IMR-90 (cell line): ENCODE data around the gene BSPRY. TPM values are rescaled to one million over a fixed set of nuclear protein-coding genes. Genes with fewer than 3 reads are reported as not detected.

Experiments
- ATAC-seq: fragments of 200-7000 bp; cut with Tn5 transposase; 2 replicates; pipeline ENCODE4 v1.9.1; 2020; ENCODE audit warnings: low read depth, mild to moderate bottlenecking, moderate library complexity
- BruUV-seq: library from RNA; stranded (reverse); fragments of 400-500 nt; replicated peaks from 2 replicates; lab custom pipeline; 2021; lab: Mats Ljungman, UMichigan
- CTCF ChIA-PET: fragments of 300-600 bp; formaldehyde crosslinking; extraction: SDS; loops from one replicate; lab custom pipeline; 2021; ENCODE audit warnings: antibody characterized with exemption; lab: Yijun Ruan, JAX
- POLR2A ChIA-PET: fragments of 300-600 bp; sonication (Branson Sonifier 250); formaldehyde crosslinking; loops from one replicate; lab custom pipeline; 2022; ENCODE audit warnings: antibody characterized with exemption; ENCODE audit not compliant: unreplicated experiment; lab: Charles Lee
- DNase-seq: peaks from one replicate; pipeline ENCODE4 v3.0.0; 2013
- H2AFZ ChIP-seq: replicated peaks from 2 replicates; pipeline ENCODE3; 2013; ENCODE audit warnings: low read length, mild to moderate bottlenecking; ENCODE audit not compliant: poor library complexity
- H2AK5ac ChIP-seq: 2 replicates; pipeline ENCODE4 v1.6.1; 2013; ENCODE audit warnings: low read depth, low read length, inconsistent platforms
- H2AK9ac ChIP-seq: replicated peaks from 2 replicates; pipeline ENCODE3; 2013; ENCODE audit warnings: mild to moderate bottlenecking, low read depth, low read length, moderate library complexity; ENCODE audit not compliant: poor library complexity
- H2BK120ac ChIP-seq: 2 replicates; pipeline ENCODE4 v1.6.1; 2013; ENCODE audit warnings: low read depth, low read length, inconsistent platforms
- H2BK15ac ChIP-seq: 3 replicates; pipeline ENCODE4 v1.6.1; 2013; ENCODE audit warnings: low read depth, low read length, inconsistent platforms
- H2BK20ac ChIP-seq: 2 replicates; pipeline ENCODE4 v1.6.1; 2013; ENCODE audit warnings: low read depth, mild to moderate bottlenecking, inconsistent platforms, low read length, moderate library complexity
- H2BK5ac ChIP-seq: 2 replicates; pipeline ENCODE4 v1.6.1; 2013; ENCODE audit warnings: mild to moderate bottlenecking, low read depth, low read length, inconsistent platforms; ENCODE audit not compliant: poor library complexity, severe bottlenecking
- H3K14ac ChIP-seq: replicated peaks from 2 replicates; pipeline ENCODE4 v1.6.1; 2013; ENCODE audit warnings: low read depth, low read length, inconsistent platforms
- H3K18ac ChIP-seq: 2 replicates; pipeline ENCODE4 v1.6.1; 2013; ENCODE audit warnings: low read depth, low read length, control low read depth
- H3K23ac ChIP-seq: 2 replicates; pipeline ENCODE4 v1.6.1; 2013; ENCODE audit warnings: low read depth, low read length, inconsistent platforms
- H3K27ac ChIP-seq: 2 replicates; pipeline ENCODE4 v1.5.1; 2013; ENCODE audit warnings: mild to moderate bottlenecking, control low read depth, low read length; ENCODE audit not compliant: insufficient read depth
- H3K27me3 ChIP-seq: 2 replicates; pipeline ENCODE4 v1.6.1; 2013; ENCODE audit warnings: low read length; ENCODE audit not compliant: control insufficient read depth, insufficient read depth
- H3K36me3 ChIP-seq: 2 replicates; pipeline ENCODE4 v1.6.1; 2013; ENCODE audit warnings: low read length, mixed read lengths; ENCODE audit not compliant: control insufficient read depth, insufficient read depth
- H3K4ac ChIP-seq: 2 replicates; pipeline ENCODE4 v1.6.1; 2013; ENCODE audit warnings: low read depth, low read length, inconsistent platforms
- H3K4me1 ChIP-seq: 2 replicates; pipeline ENCODE4 v1.6.1; 2013; ENCODE audit warnings: low read length, mixed read lengths; ENCODE audit not compliant: control insufficient read depth, insufficient read depth
- H3K4me2 ChIP-seq: 2 replicates; pipeline ENCODE4 v1.6.1; 2013; ENCODE audit warnings: low read depth, mild to moderate bottlenecking, control low read depth, low read length, moderate library complexity
- H3K4me3 ChIP-seq: 2 replicates; pipeline ENCODE4 v1.5.1; 2013; ENCODE audit warnings: low read depth, mild to moderate bottlenecking, control low read depth, low read length, moderate library complexity; ENCODE audit not compliant: insufficient read depth
- H3K56ac ChIP-seq: 2 replicates; pipeline ENCODE4 v1.6.1; 2013; ENCODE audit warnings: low read length, inconsistent platforms; ENCODE audit not compliant: insufficient read depth; ENCODE audit errors: extremely low read depth
- H3K79me1 ChIP-seq, 2 experiments: 2 replicates each; pipeline ENCODE4 v1.6.1; 2013; ENCODE audit warnings: low read length in 2 of 2, inconsistent platforms in 1 of 2, low read depth in 1 of 2
- H3K9ac ChIP-seq: 2 replicates; pipeline ENCODE4 v1.6.1; 2013; ENCODE audit warnings: low read depth, low read length, control low read depth
- H3K9me1 ChIP-seq: 2 replicates; pipeline ENCODE4 v1.6.1; 2013; ENCODE audit warnings: low read length, inconsistent platforms; ENCODE audit not compliant: insufficient read depth
- H3K9me3 ChIP-seq: 2 replicates; pipeline ENCODE4 v1.6.1; 2013; ENCODE audit warnings: low read length; ENCODE audit not compliant: control insufficient read depth, insufficient read depth
- H4K20me1 ChIP-seq: 2 replicates; pipeline ENCODE4 v1.6.1; 2013; ENCODE audit warnings: low read length, inconsistent platforms; ENCODE audit not compliant: insufficient read depth
- H4K5ac ChIP-seq: 2 replicates; pipeline ENCODE4 v1.6.1; 2013; ENCODE audit warnings: mild to moderate bottlenecking, low read depth, low read length, control low read depth
- H4K8ac ChIP-seq, 2 experiments: 2 replicates each; pipeline ENCODE4 v1.6.1; 2013; ENCODE audit warnings: low read depth in 2 of 2, low read length in 2 of 2, control low read depth in 1 of 2, inconsistent platforms in 1 of 2
- H4K91ac ChIP-seq: 2 replicates; pipeline ENCODE4 v1.6.1; 2013; ENCODE audit warnings: low read depth, low read length, inconsistent platforms; ENCODE audit not compliant: insufficient read depth
- BHLHE40 ChIP-seq: fragments of 150-350 bp; IDR thresholded peaks from 2 replicates; pipeline ENCODE4 v1.6.1; 2016; ENCODE audit warnings: mild to moderate bottlenecking, low read depth, low read length
- WGBS, 2 experiments: methylation state at CpG; one replicate each; pipeline versions ENCODE4 v1.1.5 to v1.1.7; 2013; ENCODE audit warnings: missing lambda C conversion rate in 2 of 2; ENCODE audit not compliant: insufficient read length in 1 of 2; ENCODE audit errors: extremely low coverage in 2 of 2; 5-methylcytosine and 5-hydroxymethylcytosine counted together
- dilution Hi-C: fragments of 300-500 bp; cut with HindIII; formaldehyde crosslinking; loops from one replicate; pipeline ENCODE4 v1.14.3; 2018; ENCODE audit warnings: low sequenced_read_pairs; ENCODE audit not compliant: unreplicated experiment
- in situ Hi-C: fragments of 300-500 bp; cut with MboI; formaldehyde crosslinking; loops from 3 replicates; pipeline ENCODE4 v1.14.3; 2019; ENCODE audit warnings: low sequenced_read_pairs, inconsistent platforms, mixed read lengths
- intact Hi-C: fragments of 100-400 bp; cut with micrococcal nuclease; formaldehyde crosslinking; loops from 2 replicates; pipeline ENCODE4 v1.10.0; 2022
- polyA plus RNA-seq, 3 experiments: library from polyadenylated mRNA; depleted of rRNA; stranded (reverse); fragments of >200 nt; gene quantifications; 2 replicates each; pipeline ENCODE4 v1.2.3, GENCODE V29; 2012; ENCODE audit warnings: low replicate concordance in 1 of 3
- total RNA-seq: library from RNA; depleted of rRNA; stranded (reverse); fragments of >200 nt; gene quantifications from 2 replicates; pipeline ENCODE4 v1.2.3, GENCODE V29; 2012

BSPRY gene
- total and polyA plus RNA-seq, 2 of the 4 experiments (the other 2 are of a cell fraction), result not detected

DNA sequence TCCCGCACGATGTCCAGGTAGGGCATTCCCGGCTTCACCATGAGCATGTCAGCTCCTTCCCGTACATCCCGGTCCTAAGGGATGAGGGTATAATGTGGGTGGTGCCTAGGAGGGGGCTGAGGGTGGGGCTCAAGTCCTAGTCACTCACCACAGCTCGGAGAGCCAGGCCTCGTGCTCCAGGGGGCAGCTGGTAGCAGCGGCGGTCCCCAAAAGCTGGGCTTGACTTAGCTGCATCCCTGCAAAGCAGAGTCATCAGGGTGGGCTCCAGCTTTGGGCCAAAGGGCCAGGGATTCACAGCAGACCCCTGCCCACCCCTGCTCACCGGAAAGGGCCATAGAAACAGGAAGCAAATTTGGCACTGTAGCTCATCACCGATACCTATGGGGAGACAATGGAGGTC lies 40.1 kb downstream of the BSPRY start:
- no peaks in the 10 kb centered on the region for H3K4me1 ChIP-seq
- H3K9me3 ChIP-seq, result no peaks in the 10 kb centered on the region
- H3K9ac ChIP-seq, result no peak overlapping the region
- 95% methylated on average over 4 of the region's 11 CpGs; no CpG with 5 or more reads in 1 of the 2 experiments for WGBS, 2 experiments
- peaks cover 49% of the 10 kb centered on the region for H3K36me3 ChIP-seq
- H3K4ac ChIP-seq, result no peak overlapping the region
- intact Hi-C loops, result no loop called here
- H2AK9ac ChIP-seq, result no peak overlapping the region
- DNase-seq (no peak), ATAC-seq (no peak)
- H3K23ac ChIP-seq, result no peak overlapping the region
- H2BK15ac ChIP-seq, result no peak overlapping the region
- no peaks in the 10 kb centered on the region for H4K20me1 ChIP-seq
- H4K8ac ChIP-seq, result no peak overlapping the region
- no peaks in the 10 kb centered on the region for H3K27me3 ChIP-seq
- no peak overlapping the region for H3K27ac ChIP-seq
- no peak overlapping the region for H2BK20ac ChIP-seq
- no peak overlapping the region for H3K4me3 ChIP-seq
- CTCF ChIA-PET, result no interaction called here
- H3K4me2 ChIP-seq, result no peak overlapping the region
- no TSS peak for BruUV-seq
- H2AK5ac ChIP-seq, result no peak overlapping the region
- TF ChIP-seq BHLHE40, result no peak
- H4K5ac ChIP-seq, result no peak overlapping the region
- H2BK5ac ChIP-seq, result no peak overlapping the region
- POLR2A ChIA-PET, result no interaction called here
- H2AFZ ChIP-seq, result peak overlapping the region; percentile 21
- peaks cover 3% of the 10 kb centered on the region; the same call in 1 of the 2 replicates for H3K9me1 ChIP-seq
- dilution Hi-C loops, result no loop called here
- no peak overlapping the region for H2BK120ac ChIP-seq
- H3K56ac ChIP-seq, result no peak overlapping the region
- in situ Hi-C loops, result no loop called here
- H4K91ac ChIP-seq, result no peak overlapping the region
- H3K18ac ChIP-seq, result no peak overlapping the region
- H3K14ac ChIP-seq, result no peak overlapping the region
- H3K79me1 ChIP-seq, result no peaks in the 10 kb centered on the region
